ENCODE results near the gene TBL1XR1. TPM values are rescaled to one million over a fixed set of nuclear protein-coding genes. Genes with fewer than 3 reads are reported as not detected.

The TBL1XR1 gene
- total RNA-seq, 1 donor from 2014 or later, result 99.6 TPM

DNA sequence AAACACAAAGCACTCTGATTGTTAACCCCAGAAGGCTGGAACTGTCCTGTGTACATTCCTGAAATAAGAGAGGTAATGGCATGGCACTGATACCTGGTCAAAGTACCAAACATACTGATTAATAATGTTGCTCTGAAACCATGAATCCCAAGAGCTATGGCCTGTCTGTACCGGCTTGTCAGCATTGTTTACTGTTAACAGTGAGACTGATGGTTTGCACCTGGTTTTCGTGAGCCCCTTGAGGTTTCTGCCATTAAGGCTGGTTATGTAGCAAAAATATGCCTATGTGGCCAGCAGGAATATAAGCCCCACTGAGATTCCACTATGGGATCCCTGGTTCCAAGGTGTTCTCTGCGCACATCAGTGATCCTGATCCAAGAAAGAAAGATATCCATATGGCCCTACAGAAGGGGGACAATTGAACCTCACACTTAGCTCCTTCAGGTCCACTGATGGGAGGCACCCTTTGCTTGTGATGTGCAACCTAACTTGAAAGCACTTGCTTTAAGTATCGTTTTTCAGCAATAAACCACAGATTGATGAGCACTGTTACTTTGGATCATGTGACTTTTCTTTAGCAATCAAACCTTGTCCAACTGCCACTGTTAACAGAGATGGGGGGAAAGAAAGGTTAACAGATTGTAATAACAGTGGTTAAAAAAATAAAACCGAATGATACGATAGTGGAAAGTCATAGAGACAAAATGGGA is 65.2 kb downstream of the TBL1XR1 start:
- ATAC-seq, result no peak
- no peak for DNase-seq
- intact Hi-C loops (cut with micrococcal nuclease), result no loop called here

- intact Hi-C loops (cut with micrococcal nuclease), result no loop called here
- DNase-seq (no peak), ATAC-seq (no peak)
Observed at GRCh38 chr3:177127008-177127407, 70.3 kb downstream of the TBL1XR1 start.

DNA sequence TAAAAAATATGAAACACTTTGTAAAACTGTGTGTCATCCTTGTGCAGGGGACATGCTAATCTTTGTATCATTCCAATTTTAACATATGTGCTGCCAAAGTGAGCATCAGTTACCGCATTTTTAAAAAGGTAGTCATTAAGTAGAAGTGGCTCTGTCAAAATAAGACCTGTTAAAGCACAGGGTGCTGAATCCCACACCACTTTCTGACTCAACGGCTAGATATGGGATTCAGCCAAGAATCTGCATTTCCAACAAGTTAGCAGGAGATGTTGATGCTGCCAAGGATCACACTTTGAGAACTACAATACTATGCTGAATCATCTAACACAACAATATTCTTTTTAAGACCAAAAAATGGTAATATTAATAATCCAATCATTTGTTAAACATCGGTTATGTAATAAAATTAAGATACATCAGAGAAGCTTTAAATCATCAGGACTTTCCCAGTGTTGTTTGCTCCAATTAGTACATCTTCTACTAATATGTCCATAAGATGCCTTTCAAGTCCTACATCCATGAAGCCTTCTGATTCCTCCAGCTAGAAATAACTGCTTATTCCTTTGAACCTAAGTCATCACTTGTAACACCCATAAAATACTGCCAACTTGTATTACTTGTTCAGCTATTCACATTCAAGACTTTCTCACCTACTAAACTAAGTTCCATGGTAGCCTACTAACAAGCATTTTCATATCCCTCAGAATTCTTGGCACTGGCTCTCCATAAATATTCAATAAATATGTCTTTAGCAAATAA is 71.1 kb downstream of the TBL1XR1 start:
- intact Hi-C loops (cut with micrococcal nuclease), result no loop called here
- peak; percentile 84 for ATAC-seq
- no peak for DNase-seq

DNA sequence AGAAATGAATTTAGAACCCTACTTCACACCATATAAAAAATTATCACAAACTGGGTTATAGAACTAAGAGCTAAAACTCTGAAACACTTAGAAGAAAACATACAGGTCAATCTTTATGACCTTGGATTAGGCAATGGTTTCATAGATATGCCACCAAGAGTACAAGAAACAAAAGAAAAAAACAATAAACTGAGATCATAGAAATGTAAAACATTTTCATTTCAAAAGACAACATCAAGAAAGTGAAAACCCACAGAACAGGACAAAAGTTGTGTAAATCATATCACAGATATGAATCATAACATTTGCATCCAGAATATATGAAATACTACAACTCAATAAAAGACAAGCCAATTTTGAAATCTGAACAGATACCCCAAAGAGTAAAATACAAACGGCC is 72.4 kb downstream of the TBL1XR1 start:
- no peak for ATAC-seq
- intact Hi-C loops (cut with micrococcal nuclease), result no loop called here
- DNase-seq, result no peak

GRCh38 chr3:177123822-177124221 is 73.5 kb downstream of the TBL1XR1 start:
- intact Hi-C loops (cut with micrococcal nuclease), result no loop called here
- DNase-seq, result no peak
- no peak for ATAC-seq

- no peak for DNase-seq
- intact Hi-C loops (cut with micrococcal nuclease), result no loop called here
- ATAC-seq, result no peak
Observed at GRCh38 chr3:177122183-177122856, 75.0 kb downstream of the TBL1XR1 start.

DNA sequence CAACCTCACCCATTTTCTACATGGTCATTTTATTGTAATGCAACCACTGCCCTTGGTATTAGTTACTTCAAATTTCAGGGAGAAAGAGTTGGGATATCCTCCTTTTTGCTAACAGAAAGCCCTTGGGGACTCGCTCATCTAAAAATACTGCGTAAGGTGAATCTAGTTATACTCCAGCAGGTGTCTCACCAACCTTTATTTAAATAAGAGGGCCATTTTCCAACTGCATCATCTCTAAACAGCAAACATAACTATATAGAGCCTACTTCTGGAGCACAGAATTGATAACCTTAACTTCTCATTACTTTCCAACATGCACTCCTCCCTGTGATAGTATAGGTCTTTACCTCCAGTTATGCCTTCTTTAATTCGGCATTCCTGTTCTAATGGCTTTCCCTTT is 77.5 kb downstream of the TBL1XR1 start:
- ATAC-seq (no peak), DNase-seq (no peak)
- intact Hi-C loops (cut with micrococcal nuclease), result no loop called here

DNA sequence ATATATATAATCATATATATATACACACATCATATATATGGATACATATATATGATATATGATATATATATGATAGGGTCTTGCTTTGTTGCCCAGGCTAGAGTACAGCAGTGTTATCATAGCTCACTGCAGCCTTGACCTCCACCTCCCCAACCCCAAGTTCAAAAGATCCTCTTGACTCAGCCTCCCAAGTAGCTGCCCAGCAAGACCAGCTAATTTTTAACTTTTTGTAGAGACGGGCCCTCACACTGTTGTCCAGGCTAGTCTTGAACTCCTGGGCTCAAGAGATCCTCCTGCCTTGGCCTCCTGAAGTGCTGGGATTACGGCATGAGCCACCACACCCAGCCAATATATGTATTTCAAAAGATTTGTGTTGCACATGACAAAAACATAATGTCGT is 83.0 kb downstream of the TBL1XR1 start:
- ATAC-seq (no peak), DNase-seq (no peak)
- intact Hi-C loops (cut with micrococcal nuclease), result no loop called here

DNA sequence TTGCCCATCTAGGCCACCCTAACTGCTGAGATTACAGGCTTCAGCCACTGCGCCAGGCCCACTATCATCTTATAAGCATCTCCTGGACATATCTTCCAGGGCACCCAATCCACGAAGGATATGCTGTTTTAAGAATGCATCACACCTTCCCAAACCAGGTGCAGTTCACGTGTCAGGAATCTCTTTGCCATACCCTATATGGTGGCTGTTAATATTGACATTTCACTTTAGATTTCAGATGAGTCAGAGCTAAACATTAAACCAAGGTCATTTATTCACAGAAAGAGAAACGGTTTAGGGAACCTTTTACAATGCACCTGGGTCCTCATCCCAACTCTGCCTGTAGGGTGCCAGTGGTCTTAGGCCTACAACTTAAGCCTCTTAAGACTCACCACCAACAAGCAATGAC is 85.7 kb downstream of the TBL1XR1 start:
- intact Hi-C loops (cut with micrococcal nuclease), result no loop called here
- ATAC-seq, result no peak
- no peak for DNase-seq

DNA sequence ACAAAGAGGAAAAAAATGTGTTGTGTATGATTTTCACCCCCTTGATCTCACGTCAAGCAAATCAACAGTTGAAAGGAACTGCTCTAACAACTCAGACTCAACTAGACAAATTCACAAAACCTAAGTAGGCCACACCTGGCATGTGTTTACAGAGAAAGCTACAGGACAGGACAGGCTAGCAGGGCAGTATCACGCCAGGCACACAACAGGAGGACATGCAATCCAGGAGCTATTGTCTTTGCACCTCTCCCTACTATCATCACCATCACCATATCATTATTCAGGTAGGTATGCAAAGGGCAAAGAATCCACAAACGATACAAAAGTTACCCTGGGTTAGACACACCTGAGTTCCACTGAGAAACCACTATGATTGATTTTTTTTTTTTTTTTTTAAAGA is 86.4 kb downstream of the TBL1XR1 start:
- intact Hi-C loops (cut with micrococcal nuclease), result no loop called here
- ATAC-seq, result no peak
- no peak for DNase-seq

DNA sequence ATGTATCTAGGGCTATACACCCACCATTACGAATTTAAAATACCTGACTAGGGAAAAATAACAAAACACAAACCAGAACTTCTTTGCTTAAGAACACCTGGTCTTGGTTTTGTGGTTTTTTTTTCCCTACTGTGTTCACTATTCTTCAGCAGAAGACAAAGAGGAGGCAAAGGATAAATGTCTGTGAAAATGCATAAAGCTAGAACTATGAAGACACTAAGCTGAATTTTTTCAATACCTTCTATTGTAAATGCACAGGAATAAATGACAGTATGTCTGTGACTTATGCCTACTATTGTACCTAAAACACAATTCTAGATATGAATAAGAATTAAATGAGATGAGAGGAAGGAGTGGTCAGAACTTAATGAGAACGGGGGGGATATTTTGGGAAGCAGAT is 86.9 kb downstream of the TBL1XR1 start:
- intact Hi-C loops (cut with micrococcal nuclease), result no loop called here
- ATAC-seq (no peak), DNase-seq (no peak)

- intact Hi-C loops (cut with micrococcal nuclease), result no loop called here
- no peak for ATAC-seq
- no peak for DNase-seq
Observed at GRCh38 chr3:177109688-177110330, 87.5 kb downstream of the TBL1XR1 start.

GRCh38 chr3:177108648-177109047 is 88.6 kb downstream of the TBL1XR1 start:
- no peak for ATAC-seq
- no peak for DNase-seq
- intact Hi-C loops (cut with micrococcal nuclease), result no loop called here

- DNase-seq, result no peak
- intact Hi-C loops (cut with micrococcal nuclease), result no loop called here
- no peak for ATAC-seq
Observed at GRCh38 chr3:177107461-177108239, 89.6 kb downstream of the TBL1XR1 start.

DNA sequence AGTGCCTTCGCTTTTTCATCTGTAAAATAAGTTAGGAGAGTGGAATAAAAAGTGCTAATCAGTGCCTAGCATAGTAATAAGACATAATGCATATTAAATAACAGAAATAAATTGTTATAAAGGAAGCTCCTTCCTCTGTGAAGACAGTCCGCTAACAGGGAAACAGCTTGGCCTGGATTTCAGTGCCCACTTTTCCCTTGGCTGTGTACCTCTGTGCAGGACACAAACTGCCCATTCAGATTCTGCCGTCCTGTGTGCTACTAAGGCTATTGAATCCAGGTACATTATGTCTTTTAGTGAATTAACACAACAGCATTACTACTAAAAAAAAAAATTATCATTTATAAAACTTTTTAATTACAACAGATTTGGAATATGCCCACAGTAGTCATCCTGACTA is 90.7 kb downstream of the TBL1XR1 start:
- intact Hi-C loops (cut with micrococcal nuclease), result no loop called here
- ATAC-seq, result peak; percentile 54
- no peak for DNase-seq

DNA sequence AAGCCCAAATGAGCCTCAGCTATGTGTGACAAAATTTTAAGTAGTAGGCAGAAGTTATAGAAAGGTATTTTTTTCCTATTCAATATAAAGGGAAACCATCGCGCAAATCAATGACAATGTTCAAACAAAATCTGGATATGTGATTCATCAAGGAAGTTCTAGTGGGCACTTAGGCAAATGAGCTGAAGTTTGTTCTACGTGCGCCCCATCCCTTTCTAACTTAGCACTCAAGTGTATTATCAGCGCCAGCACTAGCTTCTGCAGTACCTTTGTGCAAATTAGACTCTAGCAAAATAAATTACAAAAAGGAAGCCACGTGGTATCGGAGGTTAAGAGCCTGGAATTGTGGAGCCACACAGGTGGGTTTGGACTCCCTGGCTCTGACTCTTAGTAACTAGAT is 91.1 kb downstream of the TBL1XR1 start:
- ATAC-seq (peak; percentile 33), DNase-seq (no peak)
- intact Hi-C loops (cut with micrococcal nuclease), result no loop called here

GRCh38 chr3:177105623-177106022 is 91.7 kb downstream of the TBL1XR1 start:
- intact Hi-C loops (cut with micrococcal nuclease), result no loop called here
- no peak for DNase-seq
- no peak for ATAC-seq

DNA sequence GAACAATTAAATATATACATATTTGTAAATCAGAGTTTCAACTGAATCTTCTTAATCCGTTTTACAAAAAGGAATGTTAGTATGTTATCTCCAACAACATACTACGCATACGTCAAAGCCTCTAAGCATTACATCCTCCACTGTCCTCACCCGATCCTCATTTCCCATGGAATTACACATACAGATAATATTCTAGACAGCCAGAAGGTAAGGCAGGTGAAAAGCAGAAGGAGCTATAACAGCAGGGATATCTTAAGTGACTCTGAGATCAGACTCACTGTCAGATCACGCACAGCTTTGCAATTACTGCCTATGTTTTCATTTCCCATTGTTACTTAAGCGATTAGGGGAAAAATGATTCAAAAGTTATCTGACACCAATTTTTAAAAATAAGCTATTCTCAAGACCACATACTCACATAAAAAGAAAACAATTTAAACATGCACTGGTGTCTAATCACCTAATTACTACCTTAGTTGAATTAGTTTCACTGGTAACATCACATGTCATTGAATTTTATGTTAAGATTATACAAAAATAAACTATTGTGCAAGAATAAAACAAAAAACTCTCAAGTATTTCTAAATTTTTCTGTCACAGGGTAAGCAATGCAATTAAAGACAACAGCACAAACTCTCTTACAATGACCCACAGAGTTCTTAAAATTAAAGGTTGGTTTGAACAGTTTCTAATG is 92.8 kb downstream of the TBL1XR1 start:
- intact Hi-C loops (cut with micrococcal nuclease), result no loop called here
- DNase-seq, result no peak
- no peak for ATAC-seq

DNA sequence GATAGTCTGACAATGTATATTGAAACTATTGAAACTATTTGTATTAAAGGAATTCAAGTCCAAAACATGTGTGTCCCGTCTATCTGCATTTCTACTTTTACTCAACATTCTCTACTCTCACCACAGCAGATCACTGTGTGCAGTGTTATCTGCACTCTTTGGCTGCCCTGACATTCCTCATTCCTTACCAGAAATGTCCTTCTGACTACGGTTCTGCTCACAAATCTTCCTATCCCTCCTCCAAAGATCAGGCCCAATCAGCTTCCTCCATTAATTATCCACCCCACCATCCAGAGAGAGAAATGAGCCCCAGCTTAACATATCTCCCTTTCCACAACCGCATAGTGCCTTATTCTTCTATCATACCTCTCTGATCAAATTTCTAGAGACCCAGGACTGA is 94.7 kb downstream of the TBL1XR1 start:
- intact Hi-C loops (cut with micrococcal nuclease), result no loop called here
- ATAC-seq (peak; percentile 65), DNase-seq (no peak)
